Measurements from ENCODE around the gene NT5DC2.

- TF ChIP-seq CTCF (IDR thresholded peaks at IDR 0.05; ENCODE audit: low read depth, low read length, poor library complexity, severe bottlenecking) (no peak), EZH2phosphoT487 (IDR thresholded peaks at IDR 0.05; ENCODE audit: borderline replicate concordance, low read length) (no peak)
These were observed 9.4 kb downstream of the NT5DC2 start for GRCh38 chr3:52524258-52524751.

All from DOHH2 (cell line).